ENCODE measurements around the gene RFFL. TPM values are rescaled to one million over a fixed set of nuclear protein-coding genes. Genes with fewer than 3 reads are reported as not detected.

The RFFL gene, protein sequence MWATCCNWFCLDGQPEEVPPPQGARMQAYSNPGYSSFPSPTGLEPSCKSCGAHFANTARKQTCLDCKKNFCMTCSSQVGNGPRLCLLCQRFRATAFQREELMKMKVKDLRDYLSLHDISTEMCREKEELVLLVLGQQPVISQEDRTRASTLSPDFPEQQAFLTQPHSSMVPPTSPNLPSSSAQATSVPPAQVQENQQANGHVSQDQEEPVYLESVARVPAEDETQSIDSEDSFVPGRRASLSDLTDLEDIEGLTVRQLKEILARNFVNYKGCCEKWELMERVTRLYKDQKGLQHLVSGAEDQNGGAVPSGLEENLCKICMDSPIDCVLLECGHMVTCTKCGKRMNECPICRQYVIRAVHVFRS
- 41.5 to 61.6 TPM (median 54.8 TPM) in 5 replicates for total RNA-seq (2022; extraction: Qiagen RNA extraction)

DNA sequence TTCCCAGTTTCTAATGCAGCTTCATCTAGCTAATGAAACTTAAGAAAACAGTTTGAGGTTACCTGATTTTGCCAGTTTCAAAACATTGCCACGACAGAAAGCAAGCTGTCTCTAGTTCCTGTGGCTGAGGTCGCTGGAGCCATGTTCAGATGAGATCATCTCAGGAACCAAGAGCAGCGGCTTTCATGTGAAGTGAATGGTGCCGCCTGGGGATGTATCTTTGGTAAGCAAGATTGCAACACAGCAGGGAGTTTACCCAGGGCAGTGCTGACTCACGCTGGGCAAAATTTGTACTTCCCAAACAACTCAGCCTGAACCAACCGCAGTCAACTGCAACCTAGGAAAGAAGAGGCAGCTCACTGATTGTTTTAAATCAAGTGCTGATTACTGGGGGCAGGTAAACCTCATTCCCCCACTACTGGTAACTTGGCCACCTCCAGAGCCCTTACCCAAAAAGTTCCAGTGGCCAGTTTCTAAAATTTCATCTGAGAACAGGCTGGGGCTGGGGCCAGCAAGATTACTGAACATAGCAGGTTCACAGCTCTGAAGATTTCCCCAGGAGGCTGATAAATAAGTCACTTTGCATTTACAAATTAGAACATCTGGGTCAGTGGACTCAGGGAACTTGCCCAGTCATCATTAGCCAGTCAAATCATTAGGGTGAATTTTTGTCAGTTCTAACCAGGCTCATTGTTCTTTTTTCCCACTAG lies at the start of gene RFFL:
RFFL (minus strand) TSS at position 194 of the 710 bp plus-strand sequence. CDS start 37,154 bp downstream, outside the sequence.

DNA sequence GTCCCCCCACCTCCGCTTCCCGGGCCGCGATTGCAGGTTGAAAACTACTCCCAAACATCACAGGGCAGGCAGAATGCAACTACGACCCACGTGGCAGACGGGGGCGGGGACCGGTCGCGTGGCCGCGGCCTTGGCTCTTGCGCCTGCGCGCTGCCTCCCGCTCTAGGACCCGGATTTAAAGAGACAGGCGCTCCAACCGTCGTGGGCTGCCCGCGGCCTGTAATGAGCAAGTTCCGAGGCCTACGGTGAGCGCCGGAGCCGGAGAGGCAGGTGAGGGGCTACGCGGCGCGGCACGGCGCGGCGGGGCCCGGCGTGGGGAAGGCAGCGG lies 83.2 kb downstream of the RFFL start, which contains the start of gene LIG3:
LIG3 (plus strand) TSS at position 160 of the 328 bp plus-strand sequence. CDS start 2,494 bp downstream, outside the sequence.

DNA sequence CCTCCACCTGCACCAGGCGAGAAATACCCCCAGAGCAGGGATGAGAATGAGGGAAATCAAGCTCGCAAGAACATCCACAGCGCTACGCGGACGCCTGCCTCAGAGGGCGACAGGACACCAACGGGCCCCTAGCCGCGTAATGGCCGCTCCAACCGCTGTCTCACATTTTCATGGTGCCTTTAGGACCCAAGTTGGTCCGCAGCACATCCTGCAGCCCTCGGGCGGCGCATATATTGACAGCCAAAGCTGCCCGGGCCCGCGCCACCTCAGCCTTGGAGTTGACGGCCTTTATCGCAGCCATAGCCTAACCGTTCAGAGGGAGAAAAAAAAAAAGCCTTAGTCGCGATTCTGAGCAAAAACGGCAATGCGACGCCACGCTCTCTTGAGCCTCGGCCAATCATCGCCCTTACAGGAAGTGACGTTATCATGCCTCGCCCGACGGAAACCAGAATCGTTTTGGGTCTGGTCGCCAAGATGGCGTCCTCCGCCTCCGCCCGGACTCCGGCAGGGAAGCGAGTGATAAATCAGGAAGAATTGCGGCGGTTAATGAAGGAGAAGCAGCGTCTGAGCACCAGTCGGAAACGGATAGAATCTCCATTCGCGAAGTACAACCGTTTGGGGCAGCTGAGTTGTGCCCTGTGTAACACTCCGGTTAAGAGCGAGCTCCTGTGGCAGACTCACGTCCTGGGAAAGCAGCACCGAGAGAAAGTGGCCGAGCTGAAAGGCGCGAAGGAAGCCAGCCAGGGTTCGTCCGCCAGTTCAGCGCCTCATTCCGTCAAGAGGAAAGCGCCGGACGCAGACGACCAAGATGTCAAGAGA lies 102.2 kb downstream of the RFFL start, which contains the start of the genes CCT6B and ZNF830:
CCT6B (minus strand) TSS at position 368 of the 819 bp plus-strand sequence; CDS start at position 301, 67 bp downstream.
ZNF830 (plus strand) TSS at position 448 of the 819 bp plus-strand sequence; CDS start at position 475, 27 bp downstream.

Other genes with a start within 250 kb of the RFFL start
- gene CCT6B, start 102.2 kb downstream of the RFFL start, total RNA-seq (2022; extraction: Qiagen RNA extraction) = 0.79 to 2.1 TPM (median 1.7 TPM) in 5 replicates
- 14.5 to 17.5 TPM (median 15.3 TPM) in 5 replicates for gene ZNF830, start 102.2 kb downstream of the RFFL start, total RNA-seq (2022; extraction: Qiagen RNA extraction)
- gene LIG3, start 83.2 kb downstream of the RFFL start, total RNA-seq (2022; extraction: Qiagen RNA extraction) = 13.7 to 22.2 TPM (median 20.6 TPM) in 5 replicates
- 21.9 to 28.6 TPM (median 28.4 TPM) in 5 replicates for gene RAD51D, start 56.2 kb upstream of the RFFL start, total RNA-seq (2022; extraction: Qiagen RNA extraction)
- gene FNDC8, start 57.9 kb upstream of the RFFL start, total RNA-seq (2022; extraction: Qiagen RNA extraction) = 0.06 to 0.09 TPM (median 0.07 TPM) in 3 of 5 replicates, not detected in the others
- 26.2 to 33.3 TPM (median 31.4 TPM) in 5 replicates for gene NLE1, start 78.6 kb upstream of the RFFL start, total RNA-seq (2022; extraction: Qiagen RNA extraction)
- gene UNC45B, start 84.1 kb upstream of the RFFL start, total RNA-seq (2022; extraction: Qiagen RNA extraction) = not detected in 5 replicates
- not detected in 5 replicates for gene SLC35G3, start 130.7 kb upstream of the RFFL start, total RNA-seq (2022; extraction: Qiagen RNA extraction)
- gene SLFN5, start 179.4 kb upstream of the RFFL start, total RNA-seq (2022; extraction: Qiagen RNA extraction) = 2.2 to 4.4 TPM (median 3.0 TPM) in 5 replicates